ENCODE data around the gene TBX21. TPM values are rescaled to one million over a fixed set of nuclear protein-coding genes. Genes with fewer than 3 reads are reported as not detected.

TBX21 gene
- total RNA-seq, 2 experiments from 2014 or later, result 58.3 to 61.1 TPM

Other genes starting within 250 kb of the TBX21 start
- gene NPEPPS, start 202.1 kb upstream of the TBX21 start, total RNA-seq, result 100 to 1,000 TPM; 103 to 105 TPM
- 100 to 1,000 TPM; 329 to 334 TPM for gene KPNB1, start 83.3 kb upstream of the TBX21 start, total RNA-seq
- 1 to 10 TPM; 7.0 TPM for gene TBKBP1, start 39.1 kb upstream of the TBX21 start, total RNA-seq
- 10 to 100 TPM; 33.2 to 36.1 TPM for gene OSBPL7, start 88.6 kb downstream of the TBX21 start, total RNA-seq
- 10 to 100 TPM; 91.5 to 95.7 TPM for gene MRPL10, start 98.3 kb downstream of the TBX21 start, total RNA-seq
- under 1 TPM; 0.45 to 0.53 TPM for gene LRRC46, start 98.4 kb downstream of the TBX21 start, total RNA-seq
- gene SCRN2, start 108.0 kb downstream of the TBX21 start, total RNA-seq, result 10 to 100 TPM; 29.1 to 29.8 TPM
- under 1 TPM; 0.10 to 0.15 TPM for gene SP6, start 117.9 kb downstream of the TBX21 start, total RNA-seq
- gene SP2, start 163.0 kb downstream of the TBX21 start, total RNA-seq, result 10 to 100 TPM; 24.6 to 25.6 TPM
- 10 to 100 TPM; 24.6 to 25.1 TPM for gene PNPO, start 208.3 kb downstream of the TBX21 start, total RNA-seq
- gene PRR15L, start 224.6 kb downstream of the TBX21 start, total RNA-seq, result not detected
- gene CDK5RAP3, start 237.9 kb downstream of the TBX21 start, total RNA-seq, result 100 to 1,000 TPM; 194 to 205 TPM

Data from activated CD4-positive, alpha-beta memory T cell treated with anti-CD3 and anti-CD28 coated beads, Interleukin-2, amount 10 ng/mL, durations not matched to agents 7 days and 5 days (primary cell).